ENCODE data around the gene RNF10.

GRCh38 chr12:120534703-120535655, 823 bp downstream of the RNF10 start:
- peak; percentile 1 for TF ChIP-seq CTCF (IDR thresholded peaks at IDR 0.05; ENCODE audit: low read depth, low read length)
- no peak for TF ChIP-seq MYC (IDR thresholded peaks at IDR 0.05; ENCODE audit: low read depth, low read length)
- no peak for TF ChIP-seq POLR2A (IDR thresholded peaks at IDR 0.05; ENCODE audit: extremely low read depth, insufficient read length)

All from NB4 (cell line).